ENCODE results near the gene PLXND1. TPM values are rescaled to one million over a fixed set of nuclear protein-coding genes. Genes with fewer than 3 reads are reported as not detected.

PLXND1 gene
- total and polyA plus RNA-seq, 2 donors (not counting 1 experiment from before 2014, with no cell fraction given), result 3.3 to 74.4 TPM

DNA sequence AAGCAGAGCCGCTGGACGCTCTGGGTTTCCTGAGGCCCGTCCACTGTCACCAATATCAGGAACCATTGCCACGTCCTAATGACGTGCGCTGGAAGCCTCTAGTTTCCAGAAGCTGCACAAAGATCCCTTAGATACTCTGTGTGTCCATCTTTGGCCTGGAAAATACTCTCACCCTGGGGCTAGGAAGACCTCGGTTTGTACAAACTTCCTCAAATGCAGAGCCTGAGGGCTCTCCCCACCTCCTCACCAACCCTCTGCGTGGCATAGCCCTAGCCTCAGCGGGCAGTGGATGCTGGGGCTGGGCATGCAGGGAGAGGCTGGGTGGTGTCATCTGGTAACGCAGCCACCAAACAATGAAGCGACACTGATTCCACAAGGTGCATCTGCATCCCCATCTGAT, 74.8 kb downstream of the PLXND1 start:
- Histone ChIP-seq H3K27ac (ENCODE audit: low read length in 2 of 2) (no peak overlapping the region), H3K9ac (ENCODE audit: low read length) (no peak overlapping the region), H3K9me3 (ENCODE audit: control extremely low read depth in 1 of 3, control insufficient read depth in 2 of 3, insufficient read depth in 1 of 3, low read length in 2 of 3) (no peaks in the 10 kb centered on the region), H3K27me3 (replicated peaks in 1 of 4; ENCODE audit: control extremely low read depth in 1 of 4, control insufficient read depth in 3 of 4, insufficient read depth in 4 of 4, low read length in 3 of 4) (peaks cover 0 to 2% (median 0%) of the 10 kb centered on the region in 4 experiments), H4K20me1 (ENCODE audit: control insufficient read depth, insufficient read depth, low read length, poor library complexity, severe bottlenecking) (no peaks in the 10 kb centered on the region), H3K79me2 (ENCODE audit: control insufficient read depth, insufficient read depth, low read length) (no peaks in the 10 kb centered on the region), H3K4me3 (ENCODE audit: control extremely low read depth in 1 of 5, extremely low read depth in 1 of 5, insufficient read depth in 1 of 5, low read depth in 2 of 5, low read length in 4 of 5) (no peak overlapping the region), H2AFZ (ENCODE audit: insufficient read depth, low read depth, low read length, poor library complexity, severe bottlenecking) (no peak overlapping the region), H3K36me3 (replicated peaks in 1 of 2; ENCODE audit: control extremely low read depth in 1 of 2, control insufficient read depth in 1 of 2, extremely low read depth in 1 of 2, insufficient read depth in 2 of 2, low read length in 1 of 2) (no peaks in the 10 kb centered on the region), H3K4me1 (ENCODE audit: control insufficient read depth in 2 of 2, insufficient read depth in 2 of 2, low read length in 2 of 2) (peaks cover 0 to 6% of the 10 kb centered on the region in 2 donors), H3K4me2 (replicated peaks; ENCODE audit: low read depth, low read length, poor library complexity, severe bottlenecking) (no peak overlapping the region)
- CTCF ChIA-PET, result no interaction called here
- DNase-seq (no peak), ATAC-seq (ENCODE audit: low read depth) (no peak)
- intact Hi-C loops (cut with micrococcal nuclease), result no loop called here
- H3K27me3 Mint-ChIP-seq, result peaks cover 3% of the 10 kb centered on the region
- peak overlapping the region; percentile 37 for H3K27ac Mint-ChIP-seq
- no peak for TF ChIP-seq EZH2 (IDR thresholded peaks at IDR 0.05; ENCODE audit: borderline replicate concordance, insufficient read depth, low read depth, low read length, poor library complexity, severe bottlenecking)
- TF ChIP-seq, protein P1, sequence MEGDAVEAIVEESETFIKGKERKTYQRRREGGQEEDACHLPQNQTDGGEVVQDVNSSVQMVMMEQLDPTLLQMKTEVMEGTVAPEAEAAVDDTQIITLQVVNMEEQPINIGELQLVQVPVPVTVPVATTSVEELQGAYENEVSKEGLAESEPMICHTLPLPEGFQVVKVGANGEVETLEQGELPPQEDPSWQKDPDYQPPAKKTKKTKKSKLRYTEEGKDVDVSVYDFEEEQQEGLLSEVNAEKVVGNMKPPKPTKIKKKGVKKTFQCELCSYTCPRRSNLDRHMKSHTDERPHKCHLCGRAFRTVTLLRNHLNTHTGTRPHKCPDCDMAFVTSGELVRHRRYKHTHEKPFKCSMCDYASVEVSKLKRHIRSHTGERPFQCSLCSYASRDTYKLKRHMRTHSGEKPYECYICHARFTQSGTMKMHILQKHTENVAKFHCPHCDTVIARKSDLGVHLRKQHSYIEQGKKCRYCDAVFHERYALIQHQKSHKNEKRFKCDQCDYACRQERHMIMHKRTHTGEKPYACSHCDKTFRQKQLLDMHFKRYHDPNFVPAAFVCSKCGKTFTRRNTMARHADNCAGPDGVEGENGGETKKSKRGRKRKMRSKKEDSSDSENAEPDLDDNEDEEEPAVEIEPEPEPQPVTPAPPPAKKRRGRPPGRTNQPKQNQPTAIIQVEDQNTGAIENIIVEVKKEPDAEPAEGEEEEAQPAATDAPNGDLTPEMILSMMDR (IDR thresholded peaks at IDR 0.05), result no peak
- H3K4me3 Mint-ChIP-seq, result no peak overlapping the region
- 88% methylated on average over 10 of the region's 11 CpGs for WGBS (ENCODE audit: insufficient coverage)
- peaks cover 6% of the 10 kb centered on the region for H3K4me1 Mint-ChIP-seq
- POLR2A ChIA-PET, result no interaction called here
- H3K9me3 Mint-ChIP-seq (ENCODE audit: insufficient read depth), result no peaks in the 10 kb centered on the region

DNA sequence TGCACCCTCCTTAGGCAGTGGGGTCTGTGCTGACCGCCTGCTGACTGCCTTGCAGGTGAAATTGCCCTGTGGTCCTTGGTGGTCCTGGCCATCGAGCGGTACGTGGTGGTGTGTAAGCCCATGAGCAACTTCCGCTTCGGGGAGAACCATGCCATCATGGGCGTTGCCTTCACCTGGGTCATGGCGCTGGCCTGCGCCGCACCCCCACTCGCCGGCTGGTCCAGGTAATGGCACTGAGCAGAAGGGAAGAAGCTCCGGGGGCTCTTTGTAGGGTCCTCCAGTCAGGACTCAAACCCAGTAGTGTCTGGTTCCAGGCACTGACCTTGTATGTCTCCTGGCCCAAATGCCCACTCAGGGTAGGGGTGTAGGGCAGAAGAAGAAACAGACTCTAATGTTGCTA, 75.7 kb downstream of the PLXND1 start:
- ATAC-seq (ENCODE audit: low read depth), result no peak
- TF ChIP-seq, protein P1 (IDR thresholded peaks at IDR 0.05), result no peak
- no peak for TF ChIP-seq EZH2 (IDR thresholded peaks at IDR 0.05; ENCODE audit: borderline replicate concordance, insufficient read depth, low read depth, low read length, poor library complexity, severe bottlenecking)
- no peak for DNase-seq
- Mint-ChIP-seq H3K27me3 (peaks cover 3% of the 10 kb centered on the region), H3K9me3 (ENCODE audit: insufficient read depth) (no peaks in the 10 kb centered on the region), H3K4me1 (peaks cover 14% of the 10 kb centered on the region), H3K4me3 (no peak overlapping the region), H3K27ac (peak overlapping the region; percentile 59)
- no peaks in the 10 kb centered on the region for H4K20me1 ChIP-seq (ENCODE audit: control insufficient read depth, insufficient read depth, low read length, poor library complexity, severe bottlenecking)
- intact Hi-C loops (cut with micrococcal nuclease), result no loop called here
- CTCF ChIA-PET, result no interaction called here
- no peaks in the 10 kb centered on the region for H3K9me3 ChIP-seq (ENCODE audit: control extremely low read depth in 1 of 3, control insufficient read depth in 2 of 3, insufficient read depth in 1 of 3, low read length in 2 of 3)
- no peak overlapping the region for H2AFZ ChIP-seq (ENCODE audit: insufficient read depth, low read depth, low read length, poor library complexity, severe bottlenecking)
- H3K79me2 ChIP-seq (ENCODE audit: control insufficient read depth, insufficient read depth, low read length), result no peaks in the 10 kb centered on the region
- no peak overlapping the region for H3K27ac ChIP-seq (ENCODE audit: low read length in 2 of 2)
- H3K36me3 ChIP-seq (replicated peaks in 1 of 2; ENCODE audit: control extremely low read depth in 1 of 2, control insufficient read depth in 1 of 2, extremely low read depth in 1 of 2, insufficient read depth in 2 of 2, low read length in 1 of 2), result no peaks in the 10 kb centered on the region
- no peak overlapping the region for H3K4me3 ChIP-seq (ENCODE audit: control extremely low read depth in 1 of 5, extremely low read depth in 1 of 5, insufficient read depth in 1 of 5, low read depth in 2 of 5, low read length in 4 of 5)
- no peak overlapping the region for H3K9ac ChIP-seq (ENCODE audit: low read length)
- H3K4me1 ChIP-seq (ENCODE audit: control insufficient read depth in 2 of 2, insufficient read depth in 2 of 2, low read length in 2 of 2), result peaks cover 7 to 15% of the 10 kb centered on the region in 2 donors
- peaks cover 0 to 2% (median 0%) of the 10 kb centered on the region in 4 experiments for H3K27me3 ChIP-seq (replicated peaks in 1 of 4; ENCODE audit: control extremely low read depth in 1 of 4, control insufficient read depth in 3 of 4, insufficient read depth in 4 of 4, low read length in 3 of 4)
- 95% methylated on average over 13 of the region's 13 CpGs for WGBS (ENCODE audit: insufficient coverage)
- no peak overlapping the region for H3K4me2 ChIP-seq (replicated peaks; ENCODE audit: low read depth, low read length, poor library complexity, severe bottlenecking)
- POLR2A ChIA-PET, result no interaction called here
